Gastrocnemius medialis (tissue), 4 donors: ENCODE measurements around the gene GPS1. TPM values are rescaled to one million over a fixed set of nuclear protein-coding genes. Genes with fewer than 3 reads are reported as not detected.

Experiments
- ATAC-seq, 2 donors: fragments of 150-250 bp; one replicate each; pipeline ENCODE4 v1.9.1; 2016
- DNase-seq, 2 donors: peaks; one replicate each; pipeline ENCODE4 v3.0.0-alpha.2; 2019
- H3K27ac ChIP-seq, 4 donors: fragments of 200-600 bp; sonication (generic); 1 replicate in 1 of 4; 2 replicates in 3 of 4; pipeline ENCODE4 v1.5.1; 2016 to 2018; ENCODE audit warnings: mild to moderate bottlenecking in 2 of 4, moderate library complexity in 1 of 4
- H3K27me3 ChIP-seq, 3 donors: fragments of 200-600 bp; sonication (generic) in 2 of 3; 1 replicate in 1 of 3; 2 replicates in 2 of 3; pipeline versions ENCODE4 v1.5.1 to v1.6.0; 2016 to 2019; ENCODE audit warnings: mild to moderate bottlenecking in 1 of 3, moderate library complexity in 1 of 3
- H3K36me3 ChIP-seq, 2 donors: fragments of 200-600 bp; sonication (generic) in 1 of 2; one replicate each; pipeline ENCODE4 v1.5.1; 2017 to 2018
- H3K4me1 ChIP-seq, 2 donors: fragments of 200-600 bp; sonication (generic) in 1 of 2; one replicate each; pipeline ENCODE4 v1.5.1; 2016 to 2017; ENCODE audit warnings: mild to moderate bottlenecking in 2 of 2
- H3K4me3 ChIP-seq, 4 donors: fragments of 200-600 bp; sonication (generic) in 3 of 4; 1 replicate in 1 of 4; 2 replicates in 3 of 4; pipeline ENCODE4 v1.5.1; 2016 to 2019; ENCODE audit warnings: mild to moderate bottlenecking in 2 of 4
- H3K9me3 ChIP-seq, 3 donors: fragments of 200-600 bp; sonication (generic) in 2 of 3; 1 replicate in 1 of 3; 2 replicates in 2 of 3; pipeline ENCODE4 v1.5.1; 2016 to 2019
- CTCF ChIP-seq, 5 experiments: fragments of 450-650 bp in 3 of 5; fragments of 200-600 bp in 2 of 5; sonication (generic) in 2 of 5; IDR thresholded peaks in 4 of 5; conservative IDR thresholded peaks in 1 of 5; 1 replicate in 4 of 5; 2 replicates in 1 of 5; pipeline ENCODE4 v1.5.1; 2016 to 2019; ENCODE audit warnings: antibody characterized with exemption in 5 of 5, mild to moderate bottlenecking in 3 of 5, moderate library complexity in 3 of 5
- POLR2A ChIP-seq, 2 donors: fragments of 450-650 bp; IDR thresholded peaks; one replicate each; pipeline ENCODE4 v1.6.1; 2017; ENCODE audit warnings: antibody characterized with exemption in 2 of 2, mild to moderate bottlenecking in 2 of 2, moderate library complexity in 2 of 2
- in situ Hi-C, 4 donors: fragments of 200-750 bp; cut with MboI; loops; one replicate each; pipeline versions ENCODE4 v1.15.0 to v1.8.0; 2017; ENCODE audit warnings: low sequenced_read_pairs in 4 of 4
- intact Hi-C: fragments of 100-400 bp; cut with DNase I; formaldehyde crosslinking; loops from one replicate; pipeline ENCODE4 v1.15.1; 2023; ENCODE audit warnings: low total_unique reads
- total RNA-seq, 4 donors: library from RNA; depleted of rRNA; stranded (reverse); fragments of >200 nt; gene quantifications; one replicate each; pipeline versions ENCODE4 v1.1.0 to v1.2.3, GENCODE V29; 2016

The GPS1 gene
- total RNA-seq, 4 donors from 2014 or later: 119 to 174 (median 137) TPM

DNA sequence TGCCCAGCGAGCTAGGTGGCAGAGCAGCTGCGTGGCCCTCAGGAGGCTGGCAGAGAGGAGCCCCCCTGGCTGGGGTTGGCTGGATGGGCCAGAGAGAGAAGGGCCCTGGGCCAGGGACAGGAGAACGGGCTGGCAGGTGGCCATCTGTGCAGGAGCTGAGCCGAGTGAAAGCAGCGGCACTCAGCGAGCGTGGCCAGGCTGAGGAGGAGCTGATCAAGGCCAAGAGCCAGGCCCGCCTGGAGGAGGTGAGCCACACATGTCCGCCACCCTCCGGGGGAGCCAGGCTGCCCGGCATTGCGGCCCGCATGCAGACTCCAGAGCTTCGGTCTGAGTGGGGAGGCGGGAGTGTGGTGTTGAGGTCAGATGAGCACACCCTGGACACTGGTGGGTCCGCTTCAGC, 22.3 kb upstream of the GPS1 start:
- Histone ChIP-seq H3K27ac (no peak overlapping the region), H3K36me3 (no peaks in the 10 kb centered on the region), H3K4me3 (no peak overlapping the region), H3K9me3 (no peaks in the 10 kb centered on the region), H3K4me1 (peaks cover 2 to 19% of the 10 kb centered on the region in 2 donors), H3K27me3 (peaks cover 10 to 14% (median 11%) of the 10 kb centered on the region in 3 donors)
- no peak for DNase-seq
- intact Hi-C loops: no loop called here
- in situ Hi-C loops: loop anchor here in 1 of 4 donors (25.0 kb wide), 1 partner anchor 108 kb away; no protein-coding TSS in a partner anchor
- no peak for ATAC-seq
- no peak for TF ChIP-seq CTCF (IDR thresholded peaks at IDR 0.05 in 4 of 5, conservative IDR thresholded peaks at IDR 0.05 in 1 of 5)
- TF ChIP-seq POLR2A (IDR thresholded peaks at IDR 0.05): no peak

- Histone ChIP-seq H3K4me1 (peaks cover 2 to 19% of the 10 kb centered on the region in 2 donors), H3K4me3 (peak overlapping the region in 1 of 4 donors; percentile 57), H3K27me3 (peaks cover 10 to 14% (median 11%) of the 10 kb centered on the region in 3 donors), H3K27ac (no peak overlapping the region), H3K36me3 (peaks cover 0 to 1% of the 10 kb centered on the region in 2 donors), H3K9me3 (no peaks in the 10 kb centered on the region)
- intact Hi-C loops (loop anchor here (1.0 kb wide), 1 partner anchor 124 kb away; no protein-coding TSS in a partner anchor), in situ Hi-C loops (loop anchor here (10.0 to 25.0 kb wide), 2 partner anchors 107 to 125 kb away; no protein-coding TSS in a partner anchor)
- TF ChIP-seq POLR2A (IDR thresholded peaks at IDR 0.05) (no peak), CTCF (IDR thresholded peaks at IDR 0.05 in 4 of 5, conservative IDR thresholded peaks at IDR 0.05 in 1 of 5) (no peak)
- ATAC-seq: peak; percentile 6 to 20
- no peak for DNase-seq
Measured at GRCh38 chr17:82029990-82030469, 21.7 kb upstream of the GPS1 start.

DNA sequence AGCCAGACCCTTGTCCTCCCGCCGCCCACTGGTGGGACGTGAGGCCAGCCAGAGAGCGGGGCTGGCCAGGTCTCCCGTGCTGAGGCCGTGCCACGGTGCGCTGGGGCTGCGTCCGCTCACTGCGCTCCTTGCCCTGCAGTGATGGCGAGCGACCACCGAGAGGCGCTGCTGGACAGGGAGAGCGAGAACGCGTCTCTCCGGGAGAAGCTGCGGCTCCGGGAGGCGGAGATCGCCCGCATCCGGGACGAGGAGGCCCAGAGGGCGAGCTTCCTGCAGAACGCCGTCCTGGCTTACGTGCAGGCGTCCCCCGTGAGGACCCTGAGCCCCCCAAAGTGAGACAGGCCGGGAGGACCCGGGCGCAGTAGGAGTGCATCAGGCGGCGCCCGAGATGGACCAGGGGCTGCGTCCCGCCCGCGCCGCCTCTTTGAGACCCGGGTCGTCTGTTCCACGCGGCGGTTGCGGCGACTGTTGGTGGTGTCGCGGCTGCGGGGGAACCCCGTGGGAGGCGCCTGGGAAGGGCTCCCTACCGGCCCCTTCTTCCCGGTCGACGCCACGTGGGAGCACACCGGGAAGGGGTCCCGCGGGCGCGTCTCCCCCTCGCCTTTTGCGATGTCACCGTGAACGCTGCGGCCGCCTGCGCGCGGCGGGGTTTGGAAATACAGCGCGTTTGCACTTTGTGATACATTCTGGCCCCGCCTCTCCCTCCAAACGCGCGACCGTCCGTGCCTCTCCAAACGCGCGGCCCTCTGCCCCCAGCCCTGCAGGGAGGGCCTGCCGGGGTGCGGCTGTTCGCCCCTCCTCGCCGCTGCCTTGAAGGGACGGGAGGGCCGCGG, 21.0 kb upstream of the GPS1 start:
- in situ Hi-C loops: loop anchor here (10.0 to 25.0 kb wide), 2 partner anchors 107 to 124 kb away; no protein-coding TSS in a partner anchor
- intact Hi-C loops: loop anchor here (1.0 kb wide), 1 partner anchor 124 kb away; no protein-coding TSS in a partner anchor
- H3K36me3 ChIP-seq: peaks cover 3 to 8% of the 10 kb centered on the region in 2 donors

More for the DNA sequence above, 21.0 kb upstream of the GPS1 start:
- H3K27ac ChIP-seq: no peak overlapping the region
- H3K9me3 ChIP-seq: no peaks in the 10 kb centered on the region
- DNase-seq: peak; percentile 68 to 78
- peaks cover 10 to 14% (median 11%) of the 10 kb centered on the region in 3 donors for H3K27me3 ChIP-seq
- H3K4me1 ChIP-seq: peaks cover 2 to 22% of the 10 kb centered on the region in 2 donors
- peak overlapping the region; percentile 46 to 61 (median 57) for H3K4me3 ChIP-seq
- peak; percentile 87 to 89 for ATAC-seq
- peak in 1 of 2 donors; percentile 11 for TF ChIP-seq POLR2A (IDR thresholded peaks at IDR 0.05)
- peak; percentile 96 to 99 (median 97) for TF ChIP-seq CTCF (IDR thresholded peaks at IDR 0.05 in 4 of 5, conservative IDR thresholded peaks at IDR 0.05 in 1 of 5)
